Skeletal muscle tissue (tissue), 4 donors: Measurements from ENCODE around the gene G6PC1. TPM values are rescaled to one million over a fixed set of nuclear protein-coding genes. Genes with fewer than 3 reads are reported as not detected.
A peak's percentile ranks its signal among the peaks of the same experiment; 100 is the strongest.
"Not testable (repeated sequence)": the region's sequence is repeated elsewhere in the genome, so short reads cannot be mapped to it uniquely, and the experiment has no call there.

Experiments
- H3K27ac ChIP-seq: one replicate; pipeline ENCODE4 v1.7.0; 2013; ENCODE audit warnings: mild to moderate bottlenecking, low read depth, low read length, inconsistent platforms
- H3K27me3 ChIP-seq, 3 donors: one replicate each; pipeline ENCODE4 v1.7.0; 2013; ENCODE audit warnings: low read length in 3 of 3; ENCODE audit not compliant: control insufficient read depth in 3 of 3, insufficient read depth in 3 of 3
- H3K36me3 ChIP-seq, 3 donors: one replicate each; pipeline ENCODE4 v1.7.0; 2013; ENCODE audit warnings: low read length in 3 of 3; ENCODE audit not compliant: control insufficient read depth in 3 of 3, insufficient read depth in 3 of 3
- H3K4me1 ChIP-seq, 3 donors: one replicate each; pipeline ENCODE4 v1.7.0; 2013; ENCODE audit warnings: low read length in 3 of 3, mild to moderate bottlenecking in 3 of 3; ENCODE audit not compliant: control insufficient read depth in 3 of 3, insufficient read depth in 3 of 3
- H3K4me3 ChIP-seq, 3 donors: one replicate each; pipeline ENCODE4 v1.7.0; 2013; ENCODE audit warnings: low read length in 3 of 3
- H3K9ac ChIP-seq, 3 donors: one replicate each; pipeline ENCODE4 v1.7.0; 2013; ENCODE audit warnings: low read length in 3 of 3, mild to moderate bottlenecking in 3 of 3, moderate library complexity in 2 of 3, low read depth in 1 of 3
- H3K9me3 ChIP-seq, 3 donors: one replicate each; pipeline ENCODE4 v1.7.0; 2013; ENCODE audit warnings: low read length in 3 of 3; ENCODE audit not compliant: control insufficient read depth in 3 of 3
- total RNA-seq: library from RNA; depleted of rRNA; stranded (reverse); fragments of >200 nt; gene quantifications from one replicate; pipeline ENCODE4 v1.2.3, GENCODE V29; 2014
- donor health status: Osteomylitis.

G6PC1 gene
- total RNA-seq, 1 donor from 2014 or later, result not detected

DNA sequence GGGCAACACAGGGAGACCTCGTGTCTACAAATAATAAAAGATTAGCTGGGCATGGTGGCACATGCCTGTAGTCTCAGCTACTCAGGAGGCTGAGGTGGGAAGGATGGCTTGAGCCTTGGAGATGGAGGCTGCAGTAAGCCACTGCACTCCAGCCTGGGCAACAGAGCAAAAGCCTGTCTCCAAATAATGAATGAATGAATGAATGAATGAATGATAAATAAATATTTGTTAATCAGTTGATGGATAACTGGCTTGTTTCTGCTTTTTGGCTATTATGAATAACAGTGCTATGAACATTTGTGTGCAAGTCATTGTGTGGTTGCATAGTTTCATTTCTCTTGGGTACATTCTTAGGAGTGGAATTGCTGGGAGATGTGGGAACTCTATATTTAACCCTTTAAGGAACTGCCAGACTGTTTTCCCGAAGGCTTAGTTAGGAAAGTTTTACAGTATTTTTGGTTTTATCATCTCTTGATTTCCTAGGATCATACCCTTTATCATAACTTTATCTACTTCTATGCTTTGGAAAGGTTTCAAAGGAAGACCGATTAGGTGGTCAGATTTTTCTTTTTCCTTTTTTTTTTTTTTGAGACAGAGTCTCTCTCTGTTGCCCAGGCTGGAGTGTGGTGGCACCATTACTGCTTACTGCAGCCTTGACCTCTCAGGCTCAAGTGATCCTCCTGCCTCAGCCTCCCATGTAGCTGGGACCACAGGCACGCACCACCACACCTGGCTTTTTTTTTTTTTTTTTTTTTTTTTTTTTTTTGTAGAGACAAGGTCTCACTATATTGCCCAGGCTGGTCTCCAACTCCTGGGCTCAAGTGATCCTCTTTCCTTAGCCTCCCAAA, 16.0 kb downstream of the G6PC1 start:
- not testable (repeated sequence) for H3K27me3 ChIP-seq, H3K4me3 ChIP-seq, H3K36me3 ChIP-seq, H3K27ac ChIP-seq, H3K4me1 ChIP-seq, H3K9ac ChIP-seq, H3K9me3 ChIP-seq

DNA sequence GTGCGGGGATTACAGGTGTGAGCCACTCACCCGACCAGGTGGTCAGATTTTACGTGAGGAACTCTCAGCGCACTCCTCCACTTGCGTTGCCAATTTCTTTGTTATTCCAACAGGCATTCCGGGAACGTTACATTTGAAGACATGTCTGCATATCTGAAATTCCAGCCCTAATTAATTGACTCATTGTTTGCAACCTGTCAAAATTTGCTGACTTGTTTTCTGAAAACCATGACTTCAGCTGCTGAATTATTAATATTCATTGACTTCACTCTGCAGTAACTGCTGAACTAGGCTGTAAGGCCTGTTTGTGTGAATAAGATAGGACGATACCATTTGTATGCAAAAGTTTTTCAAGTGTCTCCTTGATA, 16.6 kb downstream of the G6PC1 start:
- no peak overlapping the region for H3K27ac ChIP-seq
- peaks cover 0 to 4% (median 2%) of the 10 kb centered on the region in 3 donors for H3K4me1 ChIP-seq
- H3K27me3 ChIP-seq, result no peaks in the 10 kb centered on the region
- H3K36me3 ChIP-seq, result no peaks in the 10 kb centered on the region
- no peak overlapping the region for H3K4me3 ChIP-seq
- H3K9me3 ChIP-seq, result no peaks in the 10 kb centered on the region
- no peak overlapping the region for H3K9ac ChIP-seq

DNA sequence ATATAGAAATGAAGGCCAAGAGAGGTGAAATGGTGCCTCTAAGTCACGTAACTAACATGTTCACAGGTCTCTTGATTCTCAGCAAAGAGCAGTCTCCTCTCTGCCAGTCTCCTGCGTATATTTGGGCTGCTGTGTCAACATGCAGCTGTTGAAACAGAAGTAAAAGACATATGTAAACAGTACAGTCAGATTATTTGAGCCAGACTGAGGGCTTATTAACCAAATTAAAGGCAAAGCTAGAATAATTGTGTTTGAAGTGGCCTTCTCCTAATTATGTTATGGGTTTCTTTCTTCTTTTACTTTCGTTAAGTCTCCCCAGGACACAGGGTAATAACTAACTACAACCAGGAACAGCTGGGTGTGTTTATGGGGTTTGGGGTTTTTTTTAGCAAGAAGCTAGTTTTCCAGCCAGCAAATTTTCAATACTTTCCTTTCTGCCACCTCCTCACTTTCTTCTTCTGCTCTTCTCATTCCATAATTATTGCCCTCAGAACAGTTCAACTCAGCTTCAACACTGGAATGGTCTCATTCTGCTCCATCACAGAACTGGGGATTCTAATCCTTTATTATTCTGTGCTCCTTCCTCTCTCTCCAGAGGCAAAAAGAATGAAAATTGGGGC, 18.4 kb downstream of the G6PC1 start:
- Histone ChIP-seq H3K9me3 (no peaks in the 10 kb centered on the region), H3K4me1 (peaks cover 0 to 13% (median 2%) of the 10 kb centered on the region in 3 donors), H3K4me3 (no peak overlapping the region), H3K27ac (no peak overlapping the region), H3K36me3 (no peaks in the 10 kb centered on the region), H3K27me3 (no peaks in the 10 kb centered on the region), H3K9ac (peak overlapping the region in 1 of 3 donors; percentile 25)

DNA sequence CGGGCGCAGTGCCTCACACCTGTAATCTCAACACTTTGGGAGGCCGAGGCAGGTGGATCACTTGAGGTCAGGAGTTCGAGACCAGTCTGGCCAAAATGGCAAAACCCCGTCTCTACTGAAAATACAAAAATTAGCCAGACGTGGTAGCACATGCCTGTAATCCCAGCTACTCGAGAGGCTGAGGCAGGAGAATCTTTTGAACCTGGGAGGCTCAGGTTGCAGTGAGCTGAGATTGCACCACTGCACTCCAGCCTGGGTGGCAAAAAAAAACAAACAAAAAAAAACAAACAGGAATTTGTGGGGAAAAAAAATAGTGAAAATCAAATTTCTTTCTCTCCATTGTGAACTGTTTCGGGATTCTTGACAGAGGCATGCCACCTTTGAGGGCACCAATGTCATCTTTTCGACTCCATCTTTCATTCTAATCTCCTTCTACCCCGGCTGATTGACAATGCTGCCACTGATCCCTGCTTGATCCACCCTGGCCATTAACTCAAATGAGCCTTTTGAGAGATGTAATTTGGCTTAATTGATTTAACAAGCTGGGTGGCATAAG, 19.0 kb downstream of the G6PC1 start:
- not testable (repeated sequence) for H3K4me3 ChIP-seq, H3K27ac ChIP-seq, H3K9ac ChIP-seq, H3K27me3 ChIP-seq, H3K36me3 ChIP-seq, H3K9me3 ChIP-seq
- peaks cover 0 to 13% (median 2%) of the 10 kb centered on the region in 3 donors for H3K4me1 ChIP-seq

DNA sequence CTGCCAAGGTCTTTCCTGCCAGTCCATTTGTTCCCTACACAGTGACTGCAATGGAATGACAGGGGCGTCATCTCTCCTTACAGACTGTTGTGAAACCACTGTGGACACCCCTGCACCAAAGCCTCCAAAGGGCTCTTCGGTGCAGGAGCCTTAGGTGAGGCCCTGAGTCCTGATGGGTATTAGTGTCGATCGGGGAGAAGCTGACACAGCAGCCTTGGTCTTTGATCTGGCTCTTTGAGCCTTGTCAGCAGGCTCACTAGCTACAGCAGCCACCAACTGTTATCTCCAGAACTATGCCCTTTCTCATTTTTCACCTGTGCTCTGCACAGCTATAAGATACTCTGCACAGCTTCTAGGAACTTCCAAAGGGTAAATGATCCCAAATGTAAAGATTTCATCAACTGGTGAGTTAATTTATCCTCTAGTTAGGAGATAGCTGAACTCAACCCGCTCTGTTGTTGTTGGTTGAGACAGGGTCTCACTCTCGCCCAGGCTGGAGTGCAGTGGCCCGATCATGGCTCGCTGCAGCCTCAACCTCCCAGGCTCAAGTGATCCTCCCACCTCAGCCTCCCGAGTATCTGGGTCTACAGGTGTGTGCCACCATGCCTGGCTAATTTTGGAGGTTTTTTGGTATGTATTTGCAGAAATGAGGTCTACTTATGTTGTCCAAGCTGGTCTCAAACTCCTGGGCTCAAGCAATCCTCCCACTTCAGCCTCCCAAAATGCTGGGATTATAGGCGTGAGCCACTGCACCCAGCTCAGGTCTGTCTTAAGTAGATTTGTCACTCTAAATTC, 19.7 kb downstream of the G6PC1 start:
- Histone ChIP-seq H3K4me3 (no peak overlapping the region), H3K9me3 (no peaks in the 10 kb centered on the region), H3K4me1 (peaks cover 0 to 13% (median 2%) of the 10 kb centered on the region in 3 donors), H3K36me3 (no peaks in the 10 kb centered on the region), H3K27ac (no peak overlapping the region), H3K9ac (no peak overlapping the region), H3K27me3 (no peaks in the 10 kb centered on the region)

DNA sequence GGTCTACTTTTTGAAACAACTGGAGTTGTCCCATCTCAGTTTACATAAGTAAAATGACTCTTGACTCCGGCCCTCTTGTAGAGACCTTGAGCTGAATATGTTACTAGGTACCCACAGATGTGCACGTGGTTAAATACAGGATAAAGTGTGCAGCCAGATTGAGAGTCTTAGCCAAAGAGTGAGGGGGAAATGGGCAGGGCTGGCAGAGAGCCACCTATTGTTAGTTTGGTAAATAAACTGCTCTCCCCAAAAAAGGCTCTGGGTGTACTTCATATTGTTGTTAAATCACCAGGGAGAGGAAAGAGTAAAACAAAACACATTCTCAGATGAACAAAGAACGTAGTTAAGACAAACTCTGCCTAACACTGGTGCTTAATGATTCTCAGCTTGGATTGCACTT, 20.3 kb downstream of the G6PC1 start:
- H3K4me3 ChIP-seq, result no peak overlapping the region
- no peaks in the 10 kb centered on the region for H3K27me3 ChIP-seq
- H3K36me3 ChIP-seq, result no peaks in the 10 kb centered on the region
- no peak overlapping the region for H3K27ac ChIP-seq
- H3K9ac ChIP-seq, result no peak overlapping the region
- peaks cover 0 to 13% (median 2%) of the 10 kb centered on the region in 3 donors for H3K4me1 ChIP-seq
- no peaks in the 10 kb centered on the region for H3K9me3 ChIP-seq

DNA sequence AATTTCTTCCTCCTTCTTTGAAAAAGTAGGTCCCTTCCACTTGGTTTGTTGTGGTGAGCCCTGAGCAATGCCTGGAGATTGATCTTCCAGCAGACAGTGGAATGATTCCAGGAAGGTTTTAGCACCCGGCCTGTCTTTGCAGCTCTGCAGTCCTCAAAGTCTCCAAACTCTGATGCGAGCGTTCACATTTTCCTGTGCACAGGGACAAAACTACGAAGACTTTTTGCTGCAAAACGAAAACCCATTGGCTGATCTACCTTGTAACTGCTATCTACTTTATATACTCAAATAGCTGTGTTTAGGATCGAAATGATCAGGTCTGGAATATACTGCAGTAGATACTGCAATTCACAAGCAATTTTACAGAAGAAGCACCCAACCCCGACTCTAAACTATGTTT, 21.7 kb downstream of the G6PC1 start:
- H3K9ac ChIP-seq, result no peak overlapping the region
- H3K4me3 ChIP-seq, result no peak overlapping the region
- H3K4me1 ChIP-seq, result peaks cover 0 to 13% (median 2%) of the 10 kb centered on the region in 3 donors
- H3K36me3 ChIP-seq, result no peaks in the 10 kb centered on the region
- no peaks in the 10 kb centered on the region for H3K27me3 ChIP-seq
- no peaks in the 10 kb centered on the region for H3K9me3 ChIP-seq
- peak overlapping the region; percentile 11 for H3K27ac ChIP-seq

DNA sequence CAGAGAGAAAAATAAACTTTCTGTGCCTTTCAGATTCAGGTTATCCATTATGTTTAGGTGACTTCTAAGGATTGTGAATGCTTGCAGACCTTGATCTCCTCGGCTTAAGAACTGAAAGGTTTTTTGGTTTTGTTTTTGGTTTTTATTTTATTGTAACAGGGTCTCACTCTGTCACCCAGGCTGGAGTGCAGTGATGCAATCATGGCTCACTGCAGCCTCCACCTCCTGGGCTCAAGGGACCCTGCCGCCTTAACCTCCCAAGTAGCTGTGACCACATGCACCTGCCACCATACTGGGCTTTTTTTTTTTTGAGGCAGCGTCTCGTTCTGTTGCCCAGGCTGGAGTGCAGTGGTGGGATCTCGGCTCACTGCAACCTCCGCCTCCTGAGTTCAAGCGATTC, 22.9 kb downstream of the G6PC1 start:
- H3K4me1 ChIP-seq, result peaks cover 2 to 13% (median 2%) of the 10 kb centered on the region in 3 donors
- H3K4me3 ChIP-seq, H3K27me3 ChIP-seq, H3K36me3 ChIP-seq, H3K9me3 ChIP-seq, H3K27ac ChIP-seq, H3K9ac ChIP-seq: not testable (repeated sequence)

DNA sequence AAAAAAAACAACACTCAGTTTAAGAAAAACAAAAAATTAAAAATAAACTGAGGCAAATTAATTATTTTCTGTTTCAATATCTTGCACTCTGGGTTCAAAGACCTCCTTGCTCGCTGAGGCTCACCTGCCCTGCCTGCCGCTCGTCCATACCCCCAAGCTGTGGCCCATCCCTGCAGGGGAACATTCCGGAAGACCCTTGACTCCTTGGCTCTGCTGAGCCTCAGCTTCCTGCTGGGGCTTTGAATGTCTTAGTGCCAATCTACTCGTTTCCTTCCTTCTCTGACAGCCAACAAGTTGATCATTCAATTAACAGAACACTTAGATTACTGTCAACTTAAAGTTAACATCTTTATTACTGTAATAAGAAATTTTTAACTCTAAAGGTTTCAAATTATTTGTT, 24.3 kb downstream of the G6PC1 start:
- Histone ChIP-seq H3K4me1 (peaks cover 6 to 16% (median 9%) of the 10 kb centered on the region in 3 donors), H3K4me3 (no peak overlapping the region), H3K27ac (no peak overlapping the region), H3K36me3 (no peaks in the 10 kb centered on the region), H3K9me3 (no peaks in the 10 kb centered on the region), H3K9ac (no peak overlapping the region), H3K27me3 (no peaks in the 10 kb centered on the region)
